GM19099 (cell line): Measurements from ENCODE around the gene ACOX1.

ENCODE experiments used
- POLR2A ChIP-seq: IDR thresholded peaks from 3 replicates; pipeline ENCODE4 v1.6.1; 2011; ENCODE audit warnings: low read depth; ENCODE audit not compliant: insufficient read length; ENCODE audit errors: extremely low read depth

Gene ACOX1

GRCh38 chr17:75976175-75976848, 2.7 kb downstream of the ACOX1 start:
- TF ChIP-seq POLR2A, result no peak

GRCh38 chr17:75975757-75976174, 3.2 kb downstream of the ACOX1 start:
- no peak for TF ChIP-seq POLR2A

- TF ChIP-seq POLR2A, result no peak
These were observed 8.3 kb downstream of the ACOX1 start for GRCh38 chr17:75970626-75971025.

- no peak for TF ChIP-seq POLR2A
These were observed 8.9 kb downstream of the ACOX1 start for GRCh38 chr17:75970011-75970523.

GRCh38 chr17:75965468-75965867, 13.5 kb downstream of the ACOX1 start:
- no peak for TF ChIP-seq POLR2A

- TF ChIP-seq POLR2A, result no peak
These were observed 19.0 kb downstream of the ACOX1 start for GRCh38 chr17:75959839-75960511.

- no peak for TF ChIP-seq POLR2A
These were observed 19.7 kb downstream of the ACOX1 start for GRCh38 chr17:75959051-75959838.

- no peak for TF ChIP-seq POLR2A
These were observed 28.0 kb downstream of the ACOX1 start for GRCh38 chr17:75950855-75951554.

GRCh38 chr17:75950421-75950820, 28.5 kb downstream of the ACOX1 start:
- TF ChIP-seq POLR2A, result no peak

GRCh38 chr17:75945211-75945610, 33.8 kb downstream of the ACOX1 start:
- no peak for TF ChIP-seq POLR2A

GRCh38 chr17:75943491-75943890, 35.5 kb downstream of the ACOX1 start:
- TF ChIP-seq POLR2A, result no peak

- TF ChIP-seq POLR2A, result no peak
These were observed 36.5 kb downstream of the ACOX1 start for GRCh38 chr17:75942473-75942872.

GRCh38 chr17:75941442-75941819, 37.5 kb downstream of the ACOX1 start:
- TF ChIP-seq POLR2A, result no peak

GRCh38 chr17:75940727-75941441, 38.1 kb downstream of the ACOX1 start, which contains the start of gene FBF1:
FBF1 (minus strand) TSS chr17:75941042; CDS start chr17:75938149, 2,893 bp downstream.
- TF ChIP-seq POLR2A, result peak; percentile 86
